ENCODE measurements around the gene GAB2. TPM values are rescaled to one million over a fixed set of nuclear protein-coding genes. Genes with fewer than 3 reads are reported as not detected.
"Not testable (repeated sequence)": the region's sequence is repeated elsewhere in the genome, so short reads cannot be mapped to it uniquely, and the experiment has no call there.

Gene GAB2
- 4.2 and 4.6 TPM in 2 replicates for total RNA-seq (2012; rRNA removed)

GRCh38 chr11:78417175-78417887 lies at the start of gene GAB2:
GAB2 (minus strand) TSS chr11:78417820; CDS start chr11:78417720, 100 bp downstream.
- Histone ChIP-seq H3K4me2 (ENCODE audit: low read length) (peak within 1 kb of the TSS; percentile 92), H3K4me1 (ENCODE audit: control insufficient read depth, insufficient read depth, low read length) (peaks cover 40% of the 10 kb centered on the region), H3K27me3 (ENCODE audit: control insufficient read depth, insufficient read depth, low read length) (no peaks in the 10 kb centered on the region), H3K4me3 (ENCODE audit: low read length) (peak within 1 kb of the TSS; percentile 86), H3K9me3 (replicated peaks; ENCODE audit: low read length) (no peaks in the 10 kb centered on the region), H3K36me3 (ENCODE audit: insufficient read depth, low read length) (no peaks in the 10 kb centered on the region), H3K9ac (ENCODE audit: low read depth, low read length) (peak within 1 kb of the TSS; percentile 90)

- no peak overlapping the region for H3K4me3 ChIP-seq (ENCODE audit: low read length)
- H3K27me3 ChIP-seq (ENCODE audit: control insufficient read depth, insufficient read depth, low read length) = no peaks in the 10 kb centered on the region
- no peaks in the 10 kb centered on the region for H3K4me1 ChIP-seq (ENCODE audit: control insufficient read depth, insufficient read depth, low read length)
- peaks cover 3% of the 10 kb centered on the region for H3K36me3 ChIP-seq (ENCODE audit: insufficient read depth, low read length)
- H3K9me3 ChIP-seq (replicated peaks; ENCODE audit: low read length) = no peaks in the 10 kb centered on the region
- no peak overlapping the region for H3K9ac ChIP-seq (ENCODE audit: low read depth, low read length)
- H3K4me2 ChIP-seq (ENCODE audit: low read length) = no peak overlapping the region
Observed at GRCh38 chr11:78467370-78467769, 49.8 kb upstream of the GAB2 start.

GRCh38 chr11:78465169-78465942 lies 47.7 kb upstream of the GAB2 start:
- peaks cover 10% of the 10 kb centered on the region for H3K4me1 ChIP-seq (ENCODE audit: control insufficient read depth, insufficient read depth, low read length)
- H3K27me3 ChIP-seq (ENCODE audit: control insufficient read depth, insufficient read depth, low read length) = no peaks in the 10 kb centered on the region
- no peak overlapping the region for H3K9ac ChIP-seq (ENCODE audit: low read depth, low read length)
- no peak overlapping the region for H3K4me3 ChIP-seq (ENCODE audit: low read length)
- no peaks in the 10 kb centered on the region for H3K9me3 ChIP-seq (replicated peaks; ENCODE audit: low read length)
- H3K4me2 ChIP-seq (ENCODE audit: low read length) = no peak overlapping the region
- H3K36me3 ChIP-seq (ENCODE audit: insufficient read depth, low read length) = peaks cover 3% of the 10 kb centered on the region

- not testable (repeated sequence) for H3K9me3 ChIP-seq (replicated peaks; ENCODE audit: low read length); H3K9ac ChIP-seq (ENCODE audit: low read depth, low read length); H3K36me3 ChIP-seq (ENCODE audit: insufficient read depth, low read length); H3K4me3 ChIP-seq (ENCODE audit: low read length); H3K4me2 ChIP-seq (ENCODE audit: low read length); H3K27me3 ChIP-seq (ENCODE audit: control insufficient read depth, insufficient read depth, low read length)
- H3K4me1 ChIP-seq (ENCODE audit: control insufficient read depth, insufficient read depth, low read length) = peaks cover 15% of the 10 kb centered on the region
Observed at GRCh38 chr11:78464787-78465168, 47.2 kb upstream of the GAB2 start.

- Histone ChIP-seq H3K4me1 (ENCODE audit: control insufficient read depth, insufficient read depth, low read length) (peaks cover 15% of the 10 kb centered on the region), H3K4me2 (ENCODE audit: low read length) (no peak overlapping the region), H3K9me3 (replicated peaks; ENCODE audit: low read length) (no peaks in the 10 kb centered on the region), H3K4me3 (ENCODE audit: low read length) (no peak overlapping the region), H3K27me3 (ENCODE audit: control insufficient read depth, insufficient read depth, low read length) (no peaks in the 10 kb centered on the region), H3K9ac (ENCODE audit: low read depth, low read length) (no peak overlapping the region), H3K36me3 (ENCODE audit: insufficient read depth, low read length) (no peaks in the 10 kb centered on the region)
Observed at GRCh38 chr11:78460471-78460870, 42.9 kb upstream of the GAB2 start.

- Histone ChIP-seq H3K27me3 (ENCODE audit: control insufficient read depth, insufficient read depth, low read length) (no peaks in the 10 kb centered on the region), H3K36me3 (ENCODE audit: insufficient read depth, low read length) (no peaks in the 10 kb centered on the region), H3K4me2 (ENCODE audit: low read length) (no peak overlapping the region), H3K4me3 (ENCODE audit: low read length) (no peak overlapping the region), H3K9me3 (replicated peaks; ENCODE audit: low read length) (no peaks in the 10 kb centered on the region), H3K9ac (ENCODE audit: low read depth, low read length) (no peak overlapping the region), H3K4me1 (ENCODE audit: control insufficient read depth, insufficient read depth, low read length) (peaks cover 15% of the 10 kb centered on the region)
Observed at GRCh38 chr11:78459738-78460137, 42.1 kb upstream of the GAB2 start.

- Histone ChIP-seq H3K4me1 (ENCODE audit: control insufficient read depth, insufficient read depth, low read length) (peaks cover 15% of the 10 kb centered on the region), H3K9ac (ENCODE audit: low read depth, low read length) (no peak overlapping the region), H3K4me3 (ENCODE audit: low read length) (no peak overlapping the region), H3K27me3 (ENCODE audit: control insufficient read depth, insufficient read depth, low read length) (no peaks in the 10 kb centered on the region), H3K4me2 (ENCODE audit: low read length) (no peak overlapping the region), H3K9me3 (replicated peaks; ENCODE audit: low read length) (no peaks in the 10 kb centered on the region), H3K36me3 (ENCODE audit: insufficient read depth, low read length) (no peaks in the 10 kb centered on the region)
Observed at GRCh38 chr11:78457448-78457847, 39.8 kb upstream of the GAB2 start.

- Histone ChIP-seq H3K9me3 (replicated peaks; ENCODE audit: low read length) (no peaks in the 10 kb centered on the region), H3K9ac (ENCODE audit: low read depth, low read length) (no peak overlapping the region), H3K27me3 (ENCODE audit: control insufficient read depth, insufficient read depth, low read length) (no peaks in the 10 kb centered on the region), H3K4me3 (ENCODE audit: low read length) (no peak overlapping the region), H3K4me1 (ENCODE audit: control insufficient read depth, insufficient read depth, low read length) (no peaks in the 10 kb centered on the region), H3K36me3 (ENCODE audit: insufficient read depth, low read length) (no peaks in the 10 kb centered on the region), H3K4me2 (ENCODE audit: low read length) (no peak overlapping the region)
Observed at GRCh38 chr11:78453140-78453935, 35.7 kb upstream of the GAB2 start.

- no peaks in the 10 kb centered on the region for H3K9me3 ChIP-seq (replicated peaks; ENCODE audit: low read length)
- no peaks in the 10 kb centered on the region for H3K27me3 ChIP-seq (ENCODE audit: control insufficient read depth, insufficient read depth, low read length)
- no peaks in the 10 kb centered on the region for H3K4me1 ChIP-seq (ENCODE audit: control insufficient read depth, insufficient read depth, low read length)
- H3K36me3 ChIP-seq (ENCODE audit: insufficient read depth, low read length) = no peaks in the 10 kb centered on the region
- no peak overlapping the region for H3K9ac ChIP-seq (ENCODE audit: low read depth, low read length)
- H3K4me3 ChIP-seq (ENCODE audit: low read length) = no peak overlapping the region
- no peak overlapping the region for H3K4me2 ChIP-seq (ENCODE audit: low read length)
Observed at GRCh38 chr11:78451371-78452150, 33.9 kb upstream of the GAB2 start.

- no peaks in the 10 kb centered on the region for H3K36me3 ChIP-seq (ENCODE audit: insufficient read depth, low read length)
- no peak overlapping the region for H3K9ac ChIP-seq (ENCODE audit: low read depth, low read length)
- no peak overlapping the region for H3K4me2 ChIP-seq (ENCODE audit: low read length)
- H3K9me3 ChIP-seq (replicated peaks; ENCODE audit: low read length) = no peaks in the 10 kb centered on the region
- no peaks in the 10 kb centered on the region for H3K4me1 ChIP-seq (ENCODE audit: control insufficient read depth, insufficient read depth, low read length)
- H3K27me3 ChIP-seq (ENCODE audit: control insufficient read depth, insufficient read depth, low read length) = no peaks in the 10 kb centered on the region
- H3K4me3 ChIP-seq (ENCODE audit: low read length) = no peak overlapping the region
Observed at GRCh38 chr11:78450866-78451265, 33.2 kb upstream of the GAB2 start.

- H3K4me3 ChIP-seq (ENCODE audit: low read length) = no peak overlapping the region
- H3K4me1 ChIP-seq (ENCODE audit: control insufficient read depth, insufficient read depth, low read length) = no peaks in the 10 kb centered on the region
- H3K4me2 ChIP-seq (ENCODE audit: low read length) = no peak overlapping the region
- no peaks in the 10 kb centered on the region for H3K9me3 ChIP-seq (replicated peaks; ENCODE audit: low read length)
- no peaks in the 10 kb centered on the region for H3K36me3 ChIP-seq (ENCODE audit: insufficient read depth, low read length)
- no peaks in the 10 kb centered on the region for H3K27me3 ChIP-seq (ENCODE audit: control insufficient read depth, insufficient read depth, low read length)
- no peak overlapping the region for H3K9ac ChIP-seq (ENCODE audit: low read depth, low read length)
Observed at GRCh38 chr11:78449866-78450265, 32.2 kb upstream of the GAB2 start.
